Loucy (cell line): ENCODE data around the gene SPOPL.

ENCODE experiments used
- H2AFZ ChIP-seq: fragments of 200-600 bp; sonication (generic); 2 replicates; pipeline ENCODE4 v1.6.0; 2016; ENCODE audit warnings: antibody characterized with exemption, mild to moderate bottlenecking, low read length, moderate library complexity
- H3F3A ChIP-seq: fragments of 200-600 bp; 2 replicates; pipeline ENCODE4 v1.6.0; 2016; ENCODE audit warnings: antibody characterized with exemption, low read depth, mild to moderate bottlenecking
- H3K27me3 ChIP-seq: fragments of 200-600 bp; sonication (generic); 2 replicates; pipeline ENCODE4 v1.6.1; 2014; ENCODE audit warnings: low read length, mild to moderate bottlenecking; ENCODE audit not compliant: insufficient read depth, poor library complexity, severe bottlenecking
- H3K36me3 ChIP-seq: fragments of 200-600 bp; sonication (generic); 2 replicates; pipeline ENCODE4 v1.6.1; 2016; ENCODE audit warnings: low read length; ENCODE audit not compliant: insufficient read depth
- H3K4me1 ChIP-seq: fragments of 200-600 bp; sonication (generic); 2 replicates; pipeline ENCODE4 v1.5.1; 2014; ENCODE audit warnings: low read length, mild to moderate bottlenecking; ENCODE audit not compliant: insufficient read depth, poor library complexity, severe bottlenecking
- H3K4me2 ChIP-seq: fragments of 200-600 bp; sonication (generic); 2 replicates; pipeline ENCODE4 v1.6.0; 2014; ENCODE audit warnings: antibody characterized with exemption, low read length, low read depth, mild to moderate bottlenecking; ENCODE audit not compliant: poor library complexity, severe bottlenecking
- H3K4me3 ChIP-seq: fragments of 200-600 bp; sonication (generic); 2 replicates; pipeline ENCODE4 v1.5.1; 2014; ENCODE audit warnings: low read length, mild to moderate bottlenecking, mixed read lengths; ENCODE audit not compliant: poor library complexity, severe bottlenecking
- H3K79me2 ChIP-seq: fragments of 200-600 bp; sonication (generic); 2 replicates; pipeline ENCODE4 v1.6.1; 2014; ENCODE audit warnings: low read length; ENCODE audit not compliant: insufficient read depth
- H3K9ac ChIP-seq: fragments of 200-600 bp; sonication (generic); 2 replicates; pipeline ENCODE4 v1.6.0; 2014; ENCODE audit warnings: mild to moderate bottlenecking, low read depth, low read length, moderate library complexity; ENCODE audit not compliant: poor library complexity, severe bottlenecking
- H3K9me2 ChIP-seq: fragments of 200-600 bp; sonication (generic); replicated peaks from 2 replicates; pipeline ENCODE4 v1.6.1; 2016; ENCODE audit warnings: low read depth, low read length, mixed read lengths
- H3K9me3 ChIP-seq: fragments of 200-600 bp; sonication (generic); 2 replicates; pipeline ENCODE4 v1.6.1; 2014; ENCODE audit warnings: mild to moderate bottlenecking, antibody characterized with exemption, low read length, low read depth; ENCODE audit not compliant: insufficient read depth
- H4K20me1 ChIP-seq: fragments of 200-600 bp; sonication (generic); 2 replicates; pipeline ENCODE4 v1.6.0; 2014; ENCODE audit warnings: antibody characterized with exemption, low read length, mild to moderate bottlenecking; ENCODE audit not compliant: insufficient read depth, poor library complexity, severe bottlenecking
- CTCF ChIP-seq: fragments of 200-600 bp; sonication (generic); conservative IDR thresholded peaks from 2 replicates; pipeline ENCODE4 v1.5.1; 2014; ENCODE audit warnings: mild to moderate bottlenecking, antibody characterized with exemption, low read length
- EZH2phosphoT487 ChIP-seq: fragments of 200-600 bp; IDR thresholded peaks from 2 replicates; pipeline ENCODE4 v1.6.1; 2018; ENCODE audit warnings: antibody characterized with exemption, mild to moderate bottlenecking, moderate library complexity, borderline replicate concordance

Gene SPOPL

GRCh38 chr2:138493334-138493733, 8.2 kb upstream of the SPOPL start:
- H4K20me1 ChIP-seq: no peaks in the 10 kb centered on the region
- H3K9ac ChIP-seq: no peak overlapping the region
- H3K4me1 ChIP-seq: no peaks in the 10 kb centered on the region

GRCh38 chr2:138494265-138494966, 7.2 kb upstream of the SPOPL start:
- no peak for TF ChIP-seq EZH2phosphoT487
- no peak for TF ChIP-seq CTCF
- no peak overlapping the region for H3K9ac ChIP-seq
- H3K79me2 ChIP-seq: no peaks in the 10 kb centered on the region
- H3F3A ChIP-seq: no peaks in the 10 kb centered on the region
- no peaks in the 10 kb centered on the region for H4K20me1 ChIP-seq
- no peak overlapping the region for H2AFZ ChIP-seq
- no peak overlapping the region for H3K4me3 ChIP-seq
- H3K27me3 ChIP-seq: no peaks in the 10 kb centered on the region
- no peaks in the 10 kb centered on the region for H3K9me2 ChIP-seq
- no peaks in the 10 kb centered on the region for H3K36me3 ChIP-seq
- H3K4me1 ChIP-seq: no peaks in the 10 kb centered on the region
- no peaks in the 10 kb centered on the region for H3K9me3 ChIP-seq
- H3K4me2 ChIP-seq: no peak overlapping the region

More at GRCh38 chr2:138493334-138493733, 8.2 kb upstream of the SPOPL start:
- Histone ChIP-seq H3K36me3 (no peaks in the 10 kb centered on the region), H3K27me3 (no peaks in the 10 kb centered on the region), H3K4me2 (no peak overlapping the region), H3K79me2 (no peaks in the 10 kb centered on the region), H3F3A (no peaks in the 10 kb centered on the region), H3K9me2 (no peaks in the 10 kb centered on the region), H3K4me3 (no peak overlapping the region), H2AFZ (no peak overlapping the region), H3K9me3 (no peaks in the 10 kb centered on the region)
- TF ChIP-seq EZH2phosphoT487 (no peak), CTCF (no peak)

GRCh38 chr2:138495384-138495783, 6.2 kb upstream of the SPOPL start:
- Histone ChIP-seq H2AFZ (no peak overlapping the region), H3K27me3 (no peaks in the 10 kb centered on the region), H3K79me2 (no peaks in the 10 kb centered on the region), H3K36me3 (no peaks in the 10 kb centered on the region), H3F3A (no peaks in the 10 kb centered on the region), H3K9ac (no peak overlapping the region), H3K9me2 (no peaks in the 10 kb centered on the region), H3K4me2 (no peak overlapping the region), H4K20me1 (no peaks in the 10 kb centered on the region), H3K4me1 (no peaks in the 10 kb centered on the region), H3K4me3 (no peak overlapping the region), H3K9me3 (no peaks in the 10 kb centered on the region)
- TF ChIP-seq EZH2phosphoT487: no peak

- no peaks in the 10 kb centered on the region for H3K4me1 ChIP-seq
- no peak overlapping the region for H2AFZ ChIP-seq
- H3K36me3 ChIP-seq: no peaks in the 10 kb centered on the region
- no peaks in the 10 kb centered on the region for H3K9me2 ChIP-seq
- H3K4me2 ChIP-seq: no peak overlapping the region
- no peaks in the 10 kb centered on the region for H4K20me1 ChIP-seq
- no peak overlapping the region for H3K4me3 ChIP-seq
- H3K79me2 ChIP-seq: no peaks in the 10 kb centered on the region
- no peak overlapping the region for H3K9ac ChIP-seq
- TF ChIP-seq CTCF: no peak
- no peak for TF ChIP-seq EZH2phosphoT487
- no peaks in the 10 kb centered on the region for H3F3A ChIP-seq
- H3K9me3 ChIP-seq: no peaks in the 10 kb centered on the region
- no peaks in the 10 kb centered on the region for H3K27me3 ChIP-seq
Observed at GRCh38 chr2:138496096-138496651, 5.4 kb upstream of the SPOPL start.
